Left cardiac atrium (tissue), 4 donors: ENCODE measurements around the gene ZCCHC18. TPM values are rescaled to one million over a fixed set of nuclear protein-coding genes. Genes with fewer than 3 reads are reported as not detected.
"Not testable (repeated sequence)": the region's sequence is repeated elsewhere in the genome, so short reads cannot be mapped to it uniquely, and the experiment has no call there.

ENCODE experiments used
- ATAC-seq, 2 donors: fragments of 200-7000 bp; cut with Tn5 transposase; one replicate each; pipeline ENCODE4 v1.9.1; 2020; ENCODE audit warnings: mild to moderate bottlenecking in 2 of 2, moderate library complexity in 2 of 2
- DNase-seq: peaks from one replicate; pipeline ENCODE4 v3.0.0-alpha.2; 2020
- intact Hi-C, 2 donors: fragments of 100-400 bp; cut with DNase I; formaldehyde crosslinking; loops; one replicate each; pipeline versions ENCODE4 v1.14.1 to v1.15.1; 2022 to 2023
- long read RNA-seq: library from polyadenylated mRNA; unstranded; transcript quantifications from one replicate; pipeline ENCODE4 v2.0.0, GENCODE V29; 2021
- total RNA-seq, 2 donors: library from RNA; stranded (reverse); fragmentation: NEBNext Ultra II Directional; extraction: Animal tissue kit (Norgen Biotek cat#: 25700); gene quantifications; one replicate each; pipeline ENCODE4 v1.2.1, GENCODE V29; 2021
- donor health status: DM: no; HTN: yes; CAD: no.
- donor health status: DM: no; HTN: yes; CAD: no; lungs with severe emphysema.
- donor health status: DM: yes; HTN: yes; CAD: no.
- donor health status: Dilated cardiomyopathy.

Gene ZCCHC18
- total RNA-seq: under 1 TPM; 0.32 to 0.42 TPM
- long read RNA-seq: 0 reads

DNA sequence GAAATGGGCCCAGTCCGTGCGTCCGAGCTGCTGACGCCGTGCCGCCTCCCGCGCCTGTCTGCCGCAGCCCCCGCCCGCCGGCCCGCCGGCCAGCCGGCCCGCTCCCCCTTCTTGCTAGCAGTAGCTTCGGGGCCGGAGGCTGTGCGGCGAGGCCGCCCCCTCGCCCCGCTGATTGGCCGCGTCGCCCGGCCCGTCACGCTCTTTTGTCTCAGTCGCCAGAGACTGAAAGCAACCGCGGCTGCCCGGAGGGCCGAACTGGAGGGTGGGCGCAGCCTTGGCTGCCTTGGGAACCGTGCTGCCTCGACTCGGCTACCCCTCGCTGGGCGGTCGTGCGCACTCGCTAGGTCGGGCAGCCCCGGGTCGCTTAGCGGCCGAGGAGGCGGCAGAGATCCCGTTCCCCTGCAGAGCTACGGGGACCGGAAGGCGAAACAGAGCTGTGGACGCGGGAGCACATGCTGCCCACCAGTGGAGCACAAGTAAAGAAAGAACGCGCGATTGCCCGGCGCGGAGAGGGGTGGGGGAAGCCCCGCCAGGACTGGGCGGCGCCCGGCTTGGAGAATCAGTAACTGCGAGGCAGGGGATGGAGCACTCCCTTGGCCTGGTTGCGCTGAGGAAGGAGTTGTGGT, at the start of gene ZCCHC18:
ZCCHC18 (plus strand) TSS at position 198 of the 626 bp plus-strand sequence. CDS start 1,589 bp downstream, outside the sequence.
- ATAC-seq: peak; percentile 85 to 93
- DNase-seq: peak; percentile 60
- intact Hi-C loops: no loop called here

DNA sequence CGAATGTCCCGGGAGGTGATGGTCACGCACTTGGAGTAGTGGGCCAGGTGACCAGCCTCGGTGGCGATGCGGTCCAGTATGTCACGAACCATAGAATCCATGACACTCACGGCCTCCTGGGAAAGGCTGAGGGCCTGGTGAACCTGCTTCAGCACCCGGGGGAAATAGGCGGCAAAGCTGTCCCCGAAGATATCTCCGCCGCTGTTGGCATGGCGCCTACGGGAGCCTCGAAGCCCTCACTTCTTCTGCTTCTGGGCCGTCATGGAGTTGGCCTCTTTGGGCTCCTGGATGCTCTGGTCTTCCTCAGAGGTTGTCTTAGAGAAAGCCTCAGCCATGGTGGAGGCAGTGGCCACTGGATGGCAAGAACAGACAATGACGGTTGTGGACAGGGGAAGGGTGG, 49.7 kb upstream of the ZCCHC18 start:
- ATAC-seq, DNase-seq, intact Hi-C loops: not testable (repeated sequence)

DNA sequence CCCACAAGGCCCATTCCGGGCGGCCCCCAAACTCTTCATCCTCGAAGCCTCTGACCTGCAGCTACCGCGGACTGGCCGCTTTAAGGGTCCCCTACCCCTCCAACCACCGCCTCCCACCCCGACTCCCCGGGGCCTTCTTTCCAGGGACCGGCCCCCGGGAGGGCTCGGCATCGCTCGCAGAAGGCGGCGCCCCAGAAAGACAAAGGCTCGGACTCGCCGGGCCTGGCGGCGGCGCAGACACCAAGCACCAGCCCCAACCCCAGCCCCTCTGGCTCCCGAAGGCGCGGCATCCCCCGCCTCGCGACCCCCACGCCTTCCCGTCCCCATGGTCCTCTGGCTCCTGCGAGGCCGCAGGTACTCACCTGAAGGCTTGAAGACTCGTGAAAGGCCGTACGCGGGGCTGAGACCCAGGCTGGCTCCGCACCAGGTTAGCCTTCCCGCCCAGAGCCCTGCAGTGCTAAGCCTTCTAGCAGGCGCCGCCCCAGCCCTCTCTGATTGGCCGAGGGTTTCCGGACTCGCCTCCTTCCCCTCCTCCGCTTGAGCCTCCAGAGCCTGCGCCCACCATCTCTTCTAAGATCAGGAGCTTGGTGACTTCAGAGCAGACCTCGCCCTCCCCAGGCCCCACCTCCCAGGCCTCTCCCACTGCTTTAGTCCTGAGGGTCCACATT, 36.4 kb upstream of the ZCCHC18 start, which contains the start of gene TMSB15C:
TMSB15C (minus strand) TSS at position 459 of the 668 bp plus-strand sequence.
- DNase-seq, intact Hi-C loops: not testable (repeated sequence)
- ATAC-seq: peak; percentile 93 to 98

DNA sequence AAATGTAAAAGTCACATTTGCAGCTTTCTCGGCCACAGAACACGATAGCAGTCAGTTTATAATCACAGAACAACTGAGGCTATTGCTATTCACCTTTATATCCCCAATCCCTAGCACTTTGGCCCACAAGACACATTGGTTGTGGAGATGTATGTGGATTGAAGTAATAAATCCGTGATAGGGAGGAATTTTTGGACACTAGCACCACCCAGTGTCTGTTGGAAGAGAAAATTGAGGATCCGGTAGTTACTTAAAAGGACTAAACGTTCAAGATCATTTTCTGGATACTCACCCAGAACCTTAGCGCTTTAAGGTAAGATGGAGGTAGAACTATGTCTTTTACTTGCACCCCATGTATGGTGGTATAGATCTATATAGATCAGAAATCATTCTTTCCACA, 34.5 kb upstream of the ZCCHC18 start:
- ATAC-seq, intact Hi-C loops, DNase-seq: not testable (repeated sequence)

DNA sequence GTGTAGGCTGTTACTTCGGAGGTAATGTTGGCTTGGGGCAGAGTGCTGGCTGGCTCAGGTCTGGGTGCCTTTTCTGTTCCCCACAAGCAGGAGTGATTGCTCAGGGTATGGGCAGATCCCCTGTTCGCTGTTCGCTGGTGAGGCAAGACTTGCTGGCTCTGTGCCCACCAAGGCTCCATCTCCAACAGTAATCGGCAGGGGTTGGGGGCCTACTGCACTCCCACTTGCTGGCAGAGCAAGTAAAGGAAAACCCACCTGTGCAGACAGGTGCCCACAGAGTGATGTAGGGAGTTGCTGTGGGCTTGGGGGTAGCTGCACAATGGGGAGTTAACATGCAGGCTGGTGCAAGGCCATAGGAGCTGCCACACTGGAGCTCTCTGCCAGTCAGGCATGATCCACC, 28.3 kb upstream of the ZCCHC18 start:
- no peak for DNase-seq
- intact Hi-C loops: no loop called here
- ATAC-seq: no peak

DNA sequence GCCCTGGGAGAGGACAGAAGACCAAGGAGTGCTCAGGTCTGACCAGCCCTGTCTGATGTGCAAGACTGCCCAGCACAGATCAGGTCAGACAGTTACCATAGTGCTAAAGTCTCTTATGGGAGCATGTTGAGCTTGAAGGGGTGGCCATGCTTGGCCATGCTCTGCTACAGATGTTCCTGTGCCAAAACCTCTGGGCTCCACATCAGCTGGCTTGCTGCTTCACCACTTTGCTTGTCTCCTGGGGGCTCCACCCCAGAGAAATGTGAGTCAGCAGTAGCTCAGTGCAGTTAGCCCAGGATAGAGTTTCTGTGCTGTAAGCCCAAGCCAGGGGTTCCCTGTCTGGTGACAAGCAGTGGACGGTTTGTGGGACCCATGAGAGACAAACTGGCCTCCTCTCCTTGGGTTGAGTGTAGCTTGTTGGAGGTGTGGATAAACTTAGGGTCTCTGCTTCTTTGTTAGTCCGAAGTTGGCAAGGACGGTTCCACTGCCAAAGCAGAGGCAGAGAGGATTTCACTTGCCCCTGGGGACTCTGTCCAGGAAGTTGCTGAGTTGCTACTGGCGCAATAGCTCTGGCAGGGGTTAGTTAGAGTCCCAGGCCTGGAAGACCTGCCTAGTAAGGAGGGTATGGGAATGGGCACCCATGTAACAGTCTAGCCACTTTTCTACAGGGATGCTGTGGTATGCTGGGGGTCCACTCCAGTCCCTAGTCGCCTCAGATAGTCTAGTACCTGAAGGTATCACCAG, 27.6 kb upstream of the ZCCHC18 start:
- peak; percentile 10 for DNase-seq

DNA sequence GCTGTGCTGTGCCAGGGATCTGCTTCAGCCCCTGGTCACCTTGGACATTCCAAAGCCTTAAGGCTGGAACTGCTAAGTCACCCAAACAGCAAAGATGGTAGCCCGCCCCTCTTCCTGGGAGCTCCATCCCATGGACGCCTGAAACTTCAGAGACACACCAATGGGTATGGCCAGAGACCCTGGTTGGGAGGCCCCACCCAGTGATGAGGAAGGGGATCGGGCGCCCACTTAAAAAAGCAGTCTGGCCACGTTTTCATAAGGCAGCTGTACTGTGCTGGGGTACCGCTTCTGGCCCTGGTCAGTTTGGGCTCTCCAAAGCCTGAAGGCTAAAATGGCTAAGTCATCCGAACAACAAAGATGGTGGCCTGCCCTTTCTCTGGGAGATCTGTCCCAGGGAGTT, 26.8 kb upstream of the ZCCHC18 start:
- ATAC-seq (no peak), DNase-seq (no peak)
- intact Hi-C loops: no loop called here

More for the DNA sequence above, 27.6 kb upstream of the ZCCHC18 start:
- peak in 1 of 2 donors; percentile 53 for ATAC-seq
- intact Hi-C loops: no loop called here

DNA sequence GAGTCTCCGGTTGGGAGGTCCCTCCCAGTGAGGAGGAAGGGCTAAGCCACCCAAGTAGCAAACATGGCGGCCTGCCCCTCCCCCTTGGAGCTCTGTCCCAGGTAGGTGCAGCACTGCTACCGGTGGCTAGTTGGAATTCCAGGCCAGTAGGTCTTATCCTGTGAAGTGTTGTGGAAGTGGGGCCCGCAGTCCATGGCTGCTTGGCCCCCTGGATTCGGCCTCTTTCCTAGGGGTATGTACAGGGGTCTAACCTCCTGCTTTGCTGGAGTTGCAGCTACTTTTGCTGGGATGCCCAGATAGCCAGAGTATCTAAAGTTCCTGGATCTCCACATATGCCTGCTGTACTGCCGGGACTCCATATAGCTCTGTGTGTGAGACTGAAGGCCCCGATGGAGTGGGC, 26.4 kb upstream of the ZCCHC18 start:
- DNase-seq: no peak
- no peak for ATAC-seq
- intact Hi-C loops: no loop called here

DNA sequence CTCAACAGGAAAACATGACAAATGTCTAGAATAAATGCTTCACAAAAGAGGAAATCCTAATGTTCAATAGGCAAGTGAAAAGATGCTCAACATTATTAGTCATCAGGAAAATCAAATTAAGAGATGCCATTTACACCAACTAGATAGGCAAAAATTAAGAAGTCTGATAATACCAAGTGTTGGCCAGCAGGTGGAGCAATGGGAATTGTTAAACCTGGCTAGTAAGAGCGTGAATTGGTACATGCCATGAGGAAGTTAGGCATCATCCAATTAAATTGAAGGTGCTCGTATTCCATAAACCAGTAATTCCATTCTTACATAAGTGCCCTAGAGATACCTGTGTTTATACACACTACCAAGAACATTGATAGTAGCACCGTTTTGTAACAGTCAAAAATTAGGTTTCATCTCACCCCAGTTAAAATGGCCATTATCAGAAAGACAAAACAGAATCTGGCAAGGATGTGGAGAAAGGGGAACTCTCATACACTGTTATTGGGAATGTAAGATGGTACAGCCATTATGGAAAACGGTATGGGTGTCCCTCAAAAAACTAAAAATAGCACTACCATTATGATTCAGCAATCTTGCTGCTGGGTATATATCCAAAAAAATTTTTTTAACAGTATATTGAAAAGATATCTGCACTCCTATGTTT, 14.0 kb upstream of the ZCCHC18 start:
- peak; percentile 53 to 55 for ATAC-seq
- intact Hi-C loops: no loop called here
- peak; percentile 38 for DNase-seq

DNA sequence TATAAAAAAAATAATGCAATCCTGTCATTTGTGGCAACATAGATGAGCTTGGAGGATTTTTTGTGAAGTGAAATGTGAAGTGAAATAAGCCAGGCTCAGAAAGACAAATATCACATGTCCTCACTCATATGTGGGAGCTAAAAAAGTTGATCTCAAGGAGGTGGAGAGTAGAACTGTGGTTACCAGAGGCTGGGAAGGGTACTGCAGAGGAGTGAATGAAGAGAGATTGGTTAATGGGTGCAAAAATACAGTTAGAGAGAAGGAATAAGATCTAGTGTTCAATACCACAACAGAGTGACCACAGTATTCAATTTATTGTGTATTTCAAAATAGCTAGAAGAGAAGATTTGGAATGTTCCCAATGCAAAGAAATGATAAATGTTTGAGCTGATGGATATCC, 13.4 kb upstream of the ZCCHC18 start:
- ATAC-seq (no peak), DNase-seq (no peak)
- intact Hi-C loops: no loop called here

DNA sequence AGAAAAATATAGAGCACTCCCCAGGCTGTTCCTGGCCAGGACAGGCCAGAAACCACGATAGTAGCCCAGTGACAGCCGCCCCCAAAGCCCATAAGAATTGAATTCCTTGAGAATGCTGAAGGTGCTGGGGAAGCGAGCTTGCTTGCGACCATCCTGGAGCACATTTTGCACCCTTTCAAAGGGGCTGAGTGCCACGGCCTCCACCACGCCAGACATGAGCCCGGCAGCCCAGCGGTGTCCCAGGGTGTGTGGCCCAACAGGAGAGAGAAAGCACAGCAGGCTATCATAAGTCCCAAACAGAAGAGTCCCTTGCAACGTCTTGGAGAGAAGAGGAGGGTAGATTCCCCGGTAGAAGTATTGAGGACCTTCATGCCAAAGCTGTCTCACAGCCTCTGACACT, 7.6 kb upstream of the ZCCHC18 start:
- no peak for DNase-seq
- no peak for ATAC-seq
- intact Hi-C loops: no loop called here

DNA sequence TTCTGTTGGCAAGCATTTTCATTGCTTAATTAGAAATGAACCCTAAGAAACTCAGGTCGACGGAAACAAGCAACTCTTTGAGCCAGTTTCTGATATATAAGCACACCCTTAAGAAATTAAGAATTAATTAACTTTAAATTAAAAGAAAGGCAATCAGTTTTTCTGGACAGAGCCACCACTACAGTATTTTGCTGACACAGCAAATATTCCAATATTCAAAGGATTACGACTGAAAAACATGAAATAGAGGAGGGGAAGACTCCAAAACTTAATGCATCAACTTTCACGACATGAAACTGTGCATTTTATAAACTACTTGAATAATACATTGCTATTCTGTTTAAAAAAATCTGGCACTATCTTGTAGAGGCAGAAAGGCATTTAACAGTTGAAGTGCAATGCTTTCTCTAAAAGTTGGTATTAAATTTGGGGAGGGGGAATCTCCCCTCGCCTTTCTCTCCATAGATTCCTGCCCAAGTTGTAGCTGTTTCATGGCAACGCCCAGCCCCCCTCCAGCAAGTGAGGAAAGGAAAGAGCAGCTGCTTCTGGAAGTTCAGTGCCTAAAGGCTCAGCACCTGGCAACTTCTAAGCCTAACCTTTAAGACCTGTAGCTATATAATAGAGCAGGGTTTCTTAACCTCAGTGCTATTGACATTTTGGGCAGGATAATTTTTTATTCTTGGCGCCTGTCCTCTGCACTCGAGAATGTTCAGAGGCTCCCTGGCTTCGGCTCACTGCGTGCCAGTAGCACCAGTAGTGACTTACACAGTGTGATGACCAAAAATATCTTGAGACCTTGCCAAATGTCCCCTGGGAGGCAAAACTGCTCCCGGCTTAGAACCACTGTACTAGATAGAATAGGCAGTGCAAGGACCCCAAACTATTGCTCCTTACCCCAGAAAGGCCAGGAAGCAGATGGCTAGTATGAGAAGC, 6.7 kb upstream of the ZCCHC18 start:
- no peak for DNase-seq
- ATAC-seq: peak; percentile 23 to 46
- intact Hi-C loops: no loop called here

DNA sequence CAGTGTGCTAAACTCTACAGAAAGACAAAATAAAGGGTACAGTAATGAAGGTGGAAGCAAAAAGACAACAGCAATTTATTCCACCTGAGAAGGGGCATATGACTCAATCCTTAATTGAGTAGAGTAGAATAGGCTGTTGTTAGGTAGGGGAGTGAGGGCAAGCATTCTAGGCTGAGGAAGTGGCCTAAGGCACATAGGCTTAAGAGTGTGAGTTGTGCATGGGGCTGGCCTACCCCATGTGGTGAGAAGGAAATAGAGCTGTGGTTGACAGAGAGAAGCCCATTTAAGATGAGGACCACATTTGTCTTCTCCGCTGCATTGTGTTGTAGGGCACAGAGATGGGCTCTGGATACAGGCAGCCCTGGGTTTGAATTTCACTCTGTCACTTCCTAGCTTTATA, 3.4 kb upstream of the ZCCHC18 start:
- intact Hi-C loops: no loop called here

DNA sequence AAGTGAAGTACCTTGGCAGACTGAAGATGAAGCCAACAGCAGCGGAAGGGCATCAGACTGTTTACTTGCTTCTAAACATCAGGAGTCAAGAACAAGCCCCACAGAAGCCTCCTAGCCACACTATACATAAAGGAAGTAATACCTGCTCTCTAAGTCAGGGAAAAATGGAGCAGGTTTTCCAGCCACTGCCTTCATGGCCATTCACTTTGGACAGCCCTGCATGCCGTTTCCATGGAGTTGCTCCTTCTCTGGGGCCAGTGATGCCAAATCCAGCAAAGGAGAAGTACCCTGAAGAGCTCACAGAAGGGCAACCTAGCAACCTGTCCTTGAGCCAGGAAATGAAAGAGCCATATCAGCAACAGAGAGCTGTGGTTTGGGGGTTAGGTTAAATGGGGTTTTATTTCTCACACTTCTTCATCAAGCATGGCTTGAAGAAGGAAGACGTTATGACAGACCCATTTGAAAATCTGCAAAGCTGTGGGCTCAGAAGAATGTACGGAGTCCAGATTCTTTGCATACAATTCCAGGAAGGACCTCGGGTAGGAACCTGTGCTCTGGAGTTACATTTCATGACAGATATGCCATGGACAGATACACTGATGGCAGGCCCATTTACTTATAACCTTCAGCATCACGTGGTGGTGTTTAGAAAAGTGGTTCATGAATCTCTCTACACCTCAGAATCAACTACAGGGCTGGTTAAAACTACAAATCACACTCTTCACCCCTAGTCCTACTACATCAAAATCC, 1.7 kb upstream of the ZCCHC18 start:
- intact Hi-C loops, ATAC-seq: not testable (repeated sequence)

More for the DNA sequence above, 3.4 kb upstream of the ZCCHC18 start:
- ATAC-seq: no peak
- no peak for DNase-seq

DNA sequence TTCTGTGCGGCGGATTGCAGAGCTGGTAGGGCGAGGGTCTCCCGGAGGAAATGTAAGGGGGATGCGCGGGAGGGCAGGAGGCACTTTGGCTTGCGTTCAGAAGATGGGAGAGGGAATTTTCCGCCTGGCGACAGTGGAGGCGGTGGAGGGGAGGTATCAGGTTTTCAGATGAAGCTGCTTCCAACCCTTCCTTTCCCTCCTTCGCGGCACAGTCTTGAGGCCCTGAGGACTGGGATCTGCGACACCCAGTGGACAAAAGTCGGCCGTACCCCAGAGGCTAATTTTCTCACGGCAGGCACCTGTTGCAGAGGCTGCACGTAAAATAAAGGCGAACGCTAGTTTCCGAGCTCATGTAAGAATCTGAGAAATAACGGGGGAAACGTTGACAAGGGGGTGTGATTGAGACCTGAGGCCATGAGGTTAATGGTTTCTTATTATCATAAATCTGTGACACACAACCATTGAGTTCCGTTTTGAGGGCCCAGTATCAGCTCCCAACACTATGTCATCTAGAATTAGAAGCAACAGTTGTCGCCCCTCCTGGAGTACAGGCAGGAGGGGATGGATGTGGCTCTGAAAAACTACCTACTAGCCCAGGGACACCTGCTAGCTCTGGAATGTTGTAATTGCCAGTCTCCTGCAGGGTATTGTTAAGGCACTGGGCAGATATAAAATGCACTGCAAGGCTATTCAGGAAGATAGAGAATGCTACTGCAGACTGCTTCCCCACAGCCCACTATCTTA, 1.1 kb downstream of the ZCCHC18 start:
- ATAC-seq: peak; percentile 73 to 80

More for the DNA sequence above, 1.7 kb upstream of the ZCCHC18 start:
- DNase-seq: not testable (repeated sequence)

DNA sequence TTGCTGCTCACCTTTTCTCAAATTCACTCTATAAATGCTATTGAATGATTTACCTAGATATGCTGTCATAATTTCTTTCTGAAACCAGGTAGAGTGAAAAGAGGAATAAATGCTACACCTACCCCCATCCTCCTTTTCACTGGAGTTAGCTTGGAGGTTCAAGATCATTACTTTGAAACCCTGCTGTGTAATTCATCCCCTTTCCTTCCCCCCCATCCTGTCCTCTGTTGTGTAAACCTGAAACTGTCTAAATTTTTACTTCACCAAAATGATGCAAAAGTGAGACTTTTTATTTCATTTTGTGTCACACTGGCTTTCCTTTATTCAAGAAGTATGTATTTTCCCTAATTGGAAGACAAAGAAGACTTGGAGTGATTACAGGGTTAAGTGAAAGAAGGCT, 5.4 kb downstream of the ZCCHC18 start:
- ATAC-seq: no peak
- intact Hi-C loops: no loop called here
- DNase-seq: no peak

More for the DNA sequence above, 1.1 kb downstream of the ZCCHC18 start:
- intact Hi-C loops: no loop called here
- peak; percentile 45 for DNase-seq

DNA sequence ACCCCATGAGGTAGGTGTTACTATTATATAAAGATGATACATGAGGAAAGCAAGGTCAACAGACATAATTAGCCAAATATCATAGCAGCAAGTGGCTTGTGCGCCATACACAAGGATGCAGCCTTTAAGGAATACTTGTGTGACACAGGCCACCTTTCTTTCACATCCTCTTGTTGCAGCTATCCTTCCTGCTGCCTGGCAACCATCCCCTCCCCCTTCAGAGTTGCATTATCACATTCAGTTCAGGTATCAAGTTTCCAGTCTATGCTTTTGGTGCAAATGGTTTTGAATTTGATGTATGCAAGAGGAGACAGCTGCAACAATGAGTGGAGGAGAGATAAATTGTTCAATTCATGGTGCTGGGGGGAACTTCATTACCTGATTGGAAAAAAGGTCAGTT, 6.4 kb downstream of the ZCCHC18 start:
- intact Hi-C loops: no loop called here
- DNase-seq (no peak), ATAC-seq (no peak)
